Endothelial cell of umbilical vein (primary cell): ENCODE data around the gene SPAM1. TPM values are rescaled to one million over a fixed set of nuclear protein-coding genes. Genes with fewer than 3 reads are reported as not detected.

Experiments
- BruUV-seq: library from RNA; stranded (reverse); fragments of 400-500 nt; replicated peaks from 2 replicates; lab custom pipeline; 2021; lab: Mats Ljungman, UMichigan
- CTCF ChIA-PET: fragments of 300-600, 350-600 bp; sonication (Branson Sonifier 250); formaldehyde crosslinking; loops from one replicate; lab custom pipeline; 2021; ENCODE audit warnings: antibody characterized with exemption, inconsistent platforms; lab: Charles Lee
- POLR2A ChIA-PET: fragments of 300-600, 350-600 bp; sonication (Branson Sonifier 250); formaldehyde crosslinking; loops from one replicate; lab custom pipeline; 2021; ENCODE audit warnings: antibody characterized with exemption, inconsistent platforms; lab: Charles Lee
- DNase-seq: peaks from one replicate; pipeline ENCODE4 v3.0.0-alpha.2; 2011; ENCODE audit warnings: low read depth, low spot score
- FAIRE-seq: peaks from 2 replicates; lab custom pipeline; 2011; peaks lifted over from hg19 to GRCh38; lab: Jason Lieb, UNC
- H2AFZ ChIP-seq: 2 replicates; pipeline ENCODE4 v1.6.0; 2012; ENCODE audit warnings: low read depth, low read length, control low read depth, inconsistent platforms
- H3K27ac ChIP-seq: 2 replicates; pipeline ENCODE4 v1.5.1; 2011; ENCODE audit warnings: low read depth, mild to moderate bottlenecking, control low read depth, low read length, moderate library complexity; ENCODE audit not compliant: insufficient read depth
- H3K27me3 ChIP-seq, 2 experiments: 2 replicates each; pipeline versions ENCODE4 v1.6.0 to v1.6.1; 2011; ENCODE audit warnings: low read length in 2 of 2, mixed read lengths in 1 of 2; ENCODE audit not compliant: control insufficient read depth in 2 of 2, insufficient read depth in 2 of 2
- H3K36me3 ChIP-seq, 2 experiments: 2 replicates in 1 of 2; 3 replicates in 1 of 2; pipeline ENCODE4 v1.5.1; 2011; ENCODE audit warnings: low read length in 2 of 2, mild to moderate bottlenecking in 1 of 2, moderate library complexity in 1 of 2; ENCODE audit not compliant: control insufficient read depth in 2 of 2, insufficient read depth in 2 of 2; ENCODE audit errors: extremely low read depth in 1 of 2
- H3K4me1 ChIP-seq: 3 replicates; pipeline ENCODE4 v1.5.1; 2011; ENCODE audit warnings: mild to moderate bottlenecking, low read length; ENCODE audit not compliant: control insufficient read depth, insufficient read depth; ENCODE audit errors: extremely low read depth
- H3K4me2 ChIP-seq: 2 replicates; pipeline ENCODE4 v1.6.1; 2011; ENCODE audit warnings: low read length, control low read depth, mixed read lengths; ENCODE audit not compliant: insufficient read depth
- H3K4me3 ChIP-seq, 3 experiments: fragments of 200-600 bp in 1 of 3; sonication (generic), shearing (Covaris generic) in 1 of 3; replicated peaks in 1 of 3; 2 replicates each; pipeline ENCODE4 v1.5.1; 2011 to 2016; ENCODE audit warnings: control low read depth in 3 of 3, low read length in 3 of 3, mild to moderate bottlenecking in 2 of 3, inconsistent platforms in 1 of 3, low read depth in 1 of 3, moderate library complexity in 1 of 3; ENCODE audit not compliant: insufficient read depth in 1 of 3
- H3K79me2 ChIP-seq: 2 replicates; pipeline ENCODE4 v1.6.0; 2012; ENCODE audit warnings: low read length, inconsistent platforms; ENCODE audit not compliant: control insufficient read depth, insufficient read depth
- H3K9ac ChIP-seq: replicated peaks from 2 replicates; pipeline ENCODE3; 2011; ENCODE audit warnings: low read length, control low read depth; ENCODE audit not compliant: insufficient read depth; ENCODE audit errors: extremely low read depth
- H3K9me1 ChIP-seq: replicated peaks from 3 replicates; pipeline ENCODE4 v1.6.0; 2011; ENCODE audit warnings: mild to moderate bottlenecking, low read length; ENCODE audit not compliant: control insufficient read depth, insufficient read depth; ENCODE audit errors: extremely low read depth
- H3K9me3 ChIP-seq: replicated peaks from 2 replicates; pipeline ENCODE4 v1.5.1; 2012; ENCODE audit warnings: low read length, inconsistent platforms; ENCODE audit not compliant: control insufficient read depth, insufficient read depth
- H4K20me1 ChIP-seq: replicated peaks from 2 replicates; pipeline ENCODE3; 2011; ENCODE audit warnings: mild to moderate bottlenecking, low read length; ENCODE audit not compliant: control insufficient read depth, insufficient read depth; ENCODE audit errors: extremely low read depth
- CTCF ChIP-seq, 2 donors: IDR thresholded peaks; 1 replicate in 1 of 2; 2 replicates in 1 of 2; pipeline ENCODE4 v1.5.1; 2011; ENCODE audit warnings: low read length in 2 of 2, mild to moderate bottlenecking in 2 of 2, moderate library complexity in 2 of 2, control low read depth in 1 of 2, inconsistent platforms in 1 of 2, low read depth in 1 of 2; ENCODE audit not compliant: insufficient read depth in 1 of 2; ENCODE audit errors: extremely low read depth in 1 of 2
- EZH2 ChIP-seq: IDR thresholded peaks from 2 replicates; pipeline ENCODE4 v1.6.1; 2012; ENCODE audit warnings: borderline replicate concordance, low read depth, mild to moderate bottlenecking, moderate library complexity, low read length, inconsistent platforms; ENCODE audit not compliant: severe bottlenecking
- FOS ChIP-seq: IDR thresholded peaks from 2 replicates; pipeline ENCODE4 v1.6.1; 2011; ENCODE audit warnings: mild to moderate bottlenecking, low read length, moderate library complexity, borderline replicate concordance; ENCODE audit not compliant: insufficient read depth
- GATA2 ChIP-seq: IDR thresholded peaks from 2 replicates; pipeline ENCODE4 v1.7.0; 2011; ENCODE audit warnings: low read depth, mild to moderate bottlenecking, moderate library complexity, mixed read lengths, low read length; ENCODE audit not compliant: insufficient read length, insufficient read depth
- JUN ChIP-seq: IDR thresholded peaks from 2 replicates; pipeline ENCODE4 v1.6.1; 2011; ENCODE audit warnings: borderline replicate concordance, low read depth; ENCODE audit not compliant: insufficient read length, insufficient read depth
- MAX ChIP-seq: IDR thresholded peaks from 2 replicates; pipeline ENCODE4 v1.6.1; 2011; ENCODE audit not compliant: insufficient read depth, insufficient read length
- MYC ChIP-seq: IDR thresholded peaks from one replicate; pipeline ENCODE4 v1.6.1; 2011; ENCODE audit warnings: mild to moderate bottlenecking, low read depth, low read length
- POLR2A ChIP-seq: IDR thresholded peaks from 2 replicates; pipeline ENCODE4 v1.6.1; 2012; ENCODE audit warnings: low read depth, mild to moderate bottlenecking, control low read depth, low read length
- POLR2AphosphoS5 ChIP-seq: IDR thresholded peaks from 2 replicates; pipeline ENCODE4 v1.6.1; 2012; ENCODE audit warnings: low read depth, mild to moderate bottlenecking, control low read depth, low read length, moderate library complexity; ENCODE audit not compliant: insufficient read depth
- dilution Hi-C: fragments of 300-500 bp; cut with MboI; formaldehyde crosslinking; loops from one replicate; pipeline ENCODE4 v1.15.0; 2019; ENCODE audit warnings: low sequenced_read_pairs; ENCODE audit not compliant: extremely low pct_ligation_motif_present
- intact Hi-C: fragments of 100-400 bp; cut with micrococcal nuclease; formaldehyde crosslinking; loops from one replicate; pipeline ENCODE4 v1.10.0; 2022
- polyA plus RNA-seq, 4 experiments: library from polyadenylated mRNA; depleted of rRNA in 3 of 4; stranded (reverse) in 3 of 4; unstranded in 1 of 4; fragments of >200 nt; gene quantifications; 2 replicates each; pipeline versions ENCODE4 v1.2.1 to v1.2.3, GENCODE V29; 2011 to 2012; ENCODE audit warnings: missing spikeins in 1 of 4
- total RNA-seq: library from RNA; stranded (reverse); gene quantifications from 2 replicates; pipeline ENCODE4 v1.2.3, GENCODE V29; 2021

The SPAM1 gene
- total and polyA plus RNA-seq, 2 donors (not counting 3 experiments of a cell fraction or from before 2014, with no cell fraction given), result not detected

- H3K4me1 ChIP-seq, result no peaks in the 10 kb centered on the region
- H3K27ac ChIP-seq, result no peak overlapping the region
- H3K9ac ChIP-seq, result no peak overlapping the region
- H3K79me2 ChIP-seq, result no peaks in the 10 kb centered on the region
- H3K27me3 ChIP-seq, result no peaks in the 10 kb centered on the region
- CTCF ChIA-PET, result no interaction called here
- dilution Hi-C loops, result no loop called here
- H3K9me1 ChIP-seq, result no peaks in the 10 kb centered on the region
- no peak overlapping the region for H3K4me2 ChIP-seq
- no TSS peak for BruUV-seq
- FAIRE-seq, result no peak
- no peak overlapping the region for H3K4me3 ChIP-seq
- DNase-seq, result no peak
- no peaks in the 10 kb centered on the region for H3K36me3 ChIP-seq
- no peaks in the 10 kb centered on the region for H4K20me1 ChIP-seq
- TF ChIP-seq JUN, result no peak
- TF ChIP-seq FOS, result no peak
- TF ChIP-seq EZH2, result no peak
- TF ChIP-seq MYC, result no peak
- no peak for TF ChIP-seq GATA2
- TF ChIP-seq POLR2A, result no peak
- no peak for TF ChIP-seq MAX
- no peak for TF ChIP-seq CTCF (IDR thresholded peaks at IDR 0.05; ENCODE audit: extremely low read depth in 1 of 2, insufficient read depth in 1 of 2, low read depth in 1 of 2, low read length in 2 of 2)
- TF ChIP-seq POLR2AphosphoS5, result no peak
- intact Hi-C loops, result no loop called here
- no peak overlapping the region for H2AFZ ChIP-seq
- H3K9me3 ChIP-seq, result no peaks in the 10 kb centered on the region
- POLR2A ChIA-PET, result no interaction called here
Measured at GRCh38 chr7:123977081-123977480, 52.0 kb downstream of the SPAM1 start.
